ENCODE measurements around the gene NIPBL.

DNA sequence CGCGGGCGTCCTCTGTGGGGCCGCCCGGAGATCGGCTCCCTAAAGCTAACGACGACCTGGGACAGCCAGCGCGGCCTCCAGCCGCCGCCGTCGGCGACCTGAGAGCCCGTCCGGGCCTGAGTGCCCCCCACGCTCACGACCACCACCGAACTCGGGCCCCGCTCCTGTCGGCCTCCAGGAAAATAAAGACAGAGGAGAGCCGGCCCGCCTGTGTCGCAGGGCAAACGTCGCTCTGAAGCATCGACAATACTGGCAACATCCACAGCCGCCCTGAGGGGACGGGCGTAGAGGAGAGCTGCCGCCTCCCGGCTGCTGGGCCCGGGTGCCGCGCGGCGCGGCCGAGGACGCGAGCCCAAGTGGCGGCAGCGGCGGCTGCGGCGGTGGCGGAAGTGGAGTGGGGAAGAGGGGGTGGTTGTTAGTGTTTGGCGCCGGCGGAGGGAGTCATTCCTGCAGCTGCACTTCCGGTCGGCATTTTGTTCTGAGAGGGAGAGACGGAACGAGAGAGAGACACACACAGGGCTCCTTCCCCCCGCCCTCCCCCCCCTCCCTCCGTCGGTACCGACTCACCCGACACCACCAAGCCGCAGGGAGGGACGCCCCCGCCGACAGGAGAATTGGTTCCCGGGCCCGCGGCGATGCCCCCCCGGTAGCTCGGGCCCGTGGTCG, at the start of gene NIPBL:
- TF ChIP-seq CTCF (conservative IDR thresholded peaks at IDR 0.05; ENCODE audit: low read depth, low read length) (no peak), EZH2 (IDR thresholded peaks at IDR 0.05; ENCODE audit: borderline replicate concordance, low read depth, low read length, poor library complexity, severe bottlenecking) (no peak)
